Measurements from ENCODE around the gene KRTAP22-1. TPM values are rescaled to one million over a fixed set of nuclear protein-coding genes. Genes with fewer than 3 reads are reported as not detected.

Gene KRTAP22-1
- total RNA-seq, 1 donor, result not detected

DNA sequence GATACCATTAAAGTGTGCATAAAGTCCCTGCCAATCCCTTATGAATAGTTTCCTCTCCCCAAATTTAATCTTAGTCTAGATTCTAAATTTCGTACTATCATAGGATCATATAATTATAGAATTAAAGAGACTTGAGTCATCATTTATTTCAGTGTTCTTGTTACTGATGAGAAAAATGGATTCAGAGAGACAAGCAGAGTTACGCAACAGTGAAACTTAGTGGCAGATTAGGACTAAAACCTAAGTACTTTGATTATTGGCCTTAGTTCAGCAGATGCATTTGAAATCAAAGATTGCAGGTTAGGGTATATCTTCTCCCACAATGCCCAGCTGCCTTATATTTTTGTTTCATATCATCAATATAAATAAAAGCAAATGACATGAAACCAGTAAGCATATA, 38.9 kb upstream of the KRTAP22-1 start:
- no peaks in the 10 kb centered on the region for H3K4me1 ChIP-seq (ENCODE audit: insufficient read depth, low read length)
- H3K4me2 ChIP-seq (ENCODE audit: insufficient read depth, low read length), result no peak overlapping the region
- H3K36me3 ChIP-seq (ENCODE audit: insufficient read depth, low read length), result no peaks in the 10 kb centered on the region
- H3K9me3 ChIP-seq (ENCODE audit: low read depth, low read length), result no peaks in the 10 kb centered on the region
- H4K20me1 ChIP-seq (ENCODE audit: insufficient read depth, low read length), result no peaks in the 10 kb centered on the region
- no peaks in the 10 kb centered on the region for H3K27me3 ChIP-seq (ENCODE audit: insufficient read depth, low read length)
- H2AFZ ChIP-seq (ENCODE audit: low read length), result no peak overlapping the region
- no peak for DNase-seq (ENCODE audit: insufficient read length, low spot score, missing footprints)
- TF ChIP-seq, protein P1, sequence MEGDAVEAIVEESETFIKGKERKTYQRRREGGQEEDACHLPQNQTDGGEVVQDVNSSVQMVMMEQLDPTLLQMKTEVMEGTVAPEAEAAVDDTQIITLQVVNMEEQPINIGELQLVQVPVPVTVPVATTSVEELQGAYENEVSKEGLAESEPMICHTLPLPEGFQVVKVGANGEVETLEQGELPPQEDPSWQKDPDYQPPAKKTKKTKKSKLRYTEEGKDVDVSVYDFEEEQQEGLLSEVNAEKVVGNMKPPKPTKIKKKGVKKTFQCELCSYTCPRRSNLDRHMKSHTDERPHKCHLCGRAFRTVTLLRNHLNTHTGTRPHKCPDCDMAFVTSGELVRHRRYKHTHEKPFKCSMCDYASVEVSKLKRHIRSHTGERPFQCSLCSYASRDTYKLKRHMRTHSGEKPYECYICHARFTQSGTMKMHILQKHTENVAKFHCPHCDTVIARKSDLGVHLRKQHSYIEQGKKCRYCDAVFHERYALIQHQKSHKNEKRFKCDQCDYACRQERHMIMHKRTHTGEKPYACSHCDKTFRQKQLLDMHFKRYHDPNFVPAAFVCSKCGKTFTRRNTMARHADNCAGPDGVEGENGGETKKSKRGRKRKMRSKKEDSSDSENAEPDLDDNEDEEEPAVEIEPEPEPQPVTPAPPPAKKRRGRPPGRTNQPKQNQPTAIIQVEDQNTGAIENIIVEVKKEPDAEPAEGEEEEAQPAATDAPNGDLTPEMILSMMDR (IDR thresholded peaks at IDR 0.05; ENCODE audit: extremely low read depth, low read depth, low read length), result no peak
- H3K4me3 ChIP-seq (ENCODE audit: insufficient read depth, low read length), result no peak overlapping the region
- no peak overlapping the region for H3K27ac ChIP-seq (ENCODE audit: low read depth, low read length)
- H3K79me2 ChIP-seq (ENCODE audit: insufficient read depth, low read length), result no peaks in the 10 kb centered on the region

DNA sequence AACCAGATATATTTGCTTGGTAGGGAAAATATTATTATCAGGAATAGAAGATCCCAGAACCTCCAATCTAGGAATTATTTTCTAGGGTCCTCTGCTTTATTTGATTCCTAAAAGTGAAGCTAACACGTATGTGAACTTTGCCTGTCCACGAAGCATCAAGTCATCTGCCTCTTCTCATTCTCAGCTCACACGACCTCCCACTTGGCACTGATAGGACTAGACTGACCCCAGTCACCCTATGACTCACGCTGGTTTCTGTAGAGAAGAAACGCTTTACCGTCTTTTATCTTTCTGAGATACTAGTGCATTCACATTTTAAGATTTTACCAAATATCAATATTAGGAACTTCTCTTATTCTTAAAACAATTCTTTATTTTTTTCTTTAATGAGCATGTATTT, 37.8 kb upstream of the KRTAP22-1 start:
- TF ChIP-seq, protein P1 (IDR thresholded peaks at IDR 0.05; ENCODE audit: extremely low read depth, low read depth, low read length), result no peak
- Histone ChIP-seq H3K36me3 (ENCODE audit: insufficient read depth, low read length) (no peaks in the 10 kb centered on the region), H4K20me1 (ENCODE audit: insufficient read depth, low read length) (no peaks in the 10 kb centered on the region), H3K4me3 (ENCODE audit: insufficient read depth, low read length) (no peak overlapping the region), H3K4me2 (ENCODE audit: insufficient read depth, low read length) (no peak overlapping the region), H3K27ac (ENCODE audit: low read depth, low read length) (no peak overlapping the region), H3K27me3 (ENCODE audit: insufficient read depth, low read length) (no peaks in the 10 kb centered on the region), H3K4me1 (ENCODE audit: insufficient read depth, low read length) (no peaks in the 10 kb centered on the region), H3K9me3 (ENCODE audit: low read depth, low read length) (no peaks in the 10 kb centered on the region), H3K79me2 (ENCODE audit: insufficient read depth, low read length) (no peaks in the 10 kb centered on the region), H2AFZ (ENCODE audit: low read length) (no peak overlapping the region)
- DNase-seq (ENCODE audit: insufficient read length, low spot score, missing footprints), result no peak

DNA sequence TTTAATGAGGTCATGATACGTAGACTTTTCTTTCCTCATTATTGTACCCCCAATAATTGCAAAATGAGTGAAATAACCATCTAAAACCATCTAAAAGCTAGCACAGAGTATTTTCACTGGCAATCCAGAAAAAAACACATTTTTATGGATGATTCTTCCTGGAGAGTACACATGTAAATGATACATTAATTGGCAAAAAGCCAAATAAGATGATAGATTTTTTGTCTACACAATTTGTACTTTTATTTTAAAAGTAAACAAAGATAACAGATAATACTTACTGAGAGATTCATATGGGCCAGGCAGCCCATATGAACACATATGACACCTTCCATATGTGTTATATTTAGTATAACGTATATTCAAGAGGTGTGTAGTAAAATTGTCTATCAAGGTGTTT, 37.3 kb upstream of the KRTAP22-1 start:
- H3K27ac ChIP-seq (ENCODE audit: low read depth, low read length), result no peak overlapping the region
- no peak overlapping the region for H2AFZ ChIP-seq (ENCODE audit: low read length)
- no peaks in the 10 kb centered on the region for H3K36me3 ChIP-seq (ENCODE audit: insufficient read depth, low read length)
- no peaks in the 10 kb centered on the region for H4K20me1 ChIP-seq (ENCODE audit: insufficient read depth, low read length)
- no peak overlapping the region for H3K4me2 ChIP-seq (ENCODE audit: insufficient read depth, low read length)
- H3K79me2 ChIP-seq (ENCODE audit: insufficient read depth, low read length), result no peaks in the 10 kb centered on the region
- DNase-seq (ENCODE audit: insufficient read length, low spot score, missing footprints), result no peak
- TF ChIP-seq, protein P1 (IDR thresholded peaks at IDR 0.05; ENCODE audit: extremely low read depth, low read depth, low read length), result no peak
- H3K4me3 ChIP-seq (ENCODE audit: insufficient read depth, low read length), result no peak overlapping the region
- H3K9me3 ChIP-seq (ENCODE audit: low read depth, low read length), result no peaks in the 10 kb centered on the region
- no peaks in the 10 kb centered on the region for H3K27me3 ChIP-seq (ENCODE audit: insufficient read depth, low read length)
- no peaks in the 10 kb centered on the region for H3K4me1 ChIP-seq (ENCODE audit: insufficient read depth, low read length)

DNA sequence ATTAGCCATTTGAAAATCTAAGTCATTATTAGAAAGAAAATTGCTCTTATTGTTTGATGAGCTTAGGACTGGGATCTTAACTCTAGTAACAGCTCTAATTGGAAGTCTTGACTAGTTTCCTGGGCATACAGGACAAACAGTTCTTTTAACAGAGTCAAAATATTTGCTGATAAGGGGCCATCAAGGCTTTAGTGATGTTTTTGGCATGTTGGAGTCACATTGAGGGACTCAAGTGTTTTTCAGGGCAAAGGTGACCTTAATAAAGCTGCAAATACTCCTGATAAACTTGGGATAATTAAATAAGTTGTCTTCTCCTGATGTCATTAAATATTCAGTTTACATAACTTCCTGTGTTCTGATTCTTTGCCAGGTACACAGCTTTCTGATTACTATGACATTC, 33.3 kb upstream of the KRTAP22-1 start:
- Histone ChIP-seq H3K9me3 (ENCODE audit: low read depth, low read length) (no peaks in the 10 kb centered on the region), H4K20me1 (ENCODE audit: insufficient read depth, low read length) (no peaks in the 10 kb centered on the region), H3K79me2 (ENCODE audit: insufficient read depth, low read length) (no peaks in the 10 kb centered on the region), H3K4me2 (ENCODE audit: insufficient read depth, low read length) (no peak overlapping the region), H3K4me3 (ENCODE audit: insufficient read depth, low read length) (no peak overlapping the region), H2AFZ (ENCODE audit: low read length) (no peak overlapping the region), H3K27me3 (ENCODE audit: insufficient read depth, low read length) (no peaks in the 10 kb centered on the region), H3K27ac (ENCODE audit: low read depth, low read length) (no peak overlapping the region), H3K36me3 (ENCODE audit: insufficient read depth, low read length) (no peaks in the 10 kb centered on the region), H3K4me1 (ENCODE audit: insufficient read depth, low read length) (no peaks in the 10 kb centered on the region)
- TF ChIP-seq, protein P1 (IDR thresholded peaks at IDR 0.05; ENCODE audit: extremely low read depth, low read depth, low read length), result no peak
- no peak for DNase-seq (ENCODE audit: insufficient read length, low spot score, missing footprints)
